Measurements from ENCODE around the gene RPS6KA4.
"Not testable (repeated sequence)": the region's sequence is repeated elsewhere in the genome, so short reads cannot be mapped to it uniquely, and the experiment has no call there.

The RPS6KA4 gene

GRCh38 chr11:64387916-64388315, 29.0 kb downstream of the RPS6KA4 start:
- no peak for DNase-seq (ENCODE audit: low read depth)

- no peak for DNase-seq (ENCODE audit: low read depth)
Observed at GRCh38 chr11:64388894-64389293, 29.9 kb downstream of the RPS6KA4 start.

GRCh38 chr11:64389851-64390250, 30.9 kb downstream of the RPS6KA4 start:
- DNase-seq (ENCODE audit: low read depth): no peak

GRCh38 chr11:64390558-64390957, 31.6 kb downstream of the RPS6KA4 start:
- no peak for DNase-seq (ENCODE audit: low read depth)

GRCh38 chr11:64391839-64392238, 32.9 kb downstream of the RPS6KA4 start:
- no peak for DNase-seq (ENCODE audit: low read depth)

GRCh38 chr11:64395545-64396078, 36.6 kb downstream of the RPS6KA4 start:
- DNase-seq (ENCODE audit: low read depth): no peak

GRCh38 chr11:64396079-64396591, 37.2 kb downstream of the RPS6KA4 start:
- no peak for DNase-seq (ENCODE audit: low read depth)

- DNase-seq (ENCODE audit: low read depth): no peak
Observed at GRCh38 chr11:64400102-64400501, 41.1 kb downstream of the RPS6KA4 start.

- DNase-seq (ENCODE audit: low read depth): no peak
Observed at GRCh38 chr11:64400667-64401066, 41.7 kb downstream of the RPS6KA4 start.

- no peak for DNase-seq (ENCODE audit: low read depth)
Observed at GRCh38 chr11:64401775-64402174, 42.8 kb downstream of the RPS6KA4 start.

GRCh38 chr11:64403106-64403505, 44.1 kb downstream of the RPS6KA4 start:
- no peak for DNase-seq (ENCODE audit: low read depth)

- DNase-seq (ENCODE audit: low read depth): no peak
Observed at GRCh38 chr11:64406221-64406946, 47.4 kb downstream of the RPS6KA4 start.

GRCh38 chr11:64407221-64407620, 48.3 kb downstream of the RPS6KA4 start:
- DNase-seq (ENCODE audit: low read depth): no peak

GRCh38 chr11:64407630-64408029, 48.7 kb downstream of the RPS6KA4 start:
- no peak for DNase-seq (ENCODE audit: low read depth)

- DNase-seq (ENCODE audit: low read depth): no peak
Observed at GRCh38 chr11:64409278-64409677, 50.3 kb downstream of the RPS6KA4 start.

- no peak for DNase-seq (ENCODE audit: low read depth)
Observed at GRCh38 chr11:64409707-64410403, 50.9 kb downstream of the RPS6KA4 start.

- no peak for DNase-seq (ENCODE audit: low read depth)
Observed at GRCh38 chr11:64410404-64410734, 51.4 kb downstream of the RPS6KA4 start.

- no peak for DNase-seq (ENCODE audit: low read depth)
Observed at GRCh38 chr11:64413417-64413816, 54.5 kb downstream of the RPS6KA4 start.

- no peak for DNase-seq (ENCODE audit: low read depth)
Observed at GRCh38 chr11:64415286-64415685, 56.3 kb downstream of the RPS6KA4 start.

GRCh38 chr11:64415996-64416728, 57.2 kb downstream of the RPS6KA4 start:
- no peak for DNase-seq (ENCODE audit: low read depth)

- DNase-seq (ENCODE audit: low read depth): not testable (repeated sequence)
Observed at GRCh38 chr11:64418233-64418632, 59.3 kb downstream of the RPS6KA4 start.

GRCh38 chr11:64419257-64419790, 60.4 kb downstream of the RPS6KA4 start:
- no peak for DNase-seq (ENCODE audit: low read depth)

Data from GM04503 (cell line).